Type B pancreatic cell (in vitro differentiated cells): Measurements from ENCODE around the gene GPA33. TPM values are rescaled to one million over a fixed set of nuclear protein-coding genes. Genes with fewer than 3 reads are reported as not detected.

ENCODE experiments used
- DNase-seq: peaks from one replicate; pipeline ENCODE4 v3.0.0; 2021; ENCODE audit warnings: mixed read lengths; ENCODE audit not compliant: unreplicated experiment; ENCODE audit errors: extremely low spot score
- H3K27ac Mint-ChIP-seq: 2 replicates; pipeline ENCODE4 v1.8.0; 2021; ENCODE audit warnings: mild to moderate bottlenecking, mixed read lengths
- H3K27me3 Mint-ChIP-seq: 2 replicates; pipeline ENCODE4 v1.8.0; 2021; ENCODE audit warnings: mixed read lengths
- H3K36me3 Mint-ChIP-seq: 2 replicates; pipeline ENCODE4 v1.8.0; 2021; ENCODE audit warnings: mixed read lengths
- H3K4me1 Mint-ChIP-seq: one replicate; pipeline ENCODE4 v1.8.0; 2021; ENCODE audit warnings: mixed read lengths; ENCODE audit not compliant: unreplicated experiment
- H3K4me3 Mint-ChIP-seq: 2 replicates; pipeline ENCODE4 v1.8.0; 2021; ENCODE audit warnings: mild to moderate bottlenecking, mixed read lengths
- H3K9me3 Mint-ChIP-seq: 2 replicates; pipeline ENCODE4 v1.8.0; 2021; ENCODE audit warnings: mixed read lengths
- CTCF ChIP-seq: fragments of 200-600 bp; sonication (generic); conservative IDR thresholded peaks from 2 replicates; pipeline ENCODE4 v1.5.0; 2021; ENCODE audit warnings: antibody characterized with exemption, mild to moderate bottlenecking
- total RNA-seq: library from RNA; stranded (reverse); gene quantifications from 2 replicates; pipeline ENCODE4 v1.2.1, GENCODE V29; 2021; ENCODE audit warnings: low replicate concordance

The GPA33 gene
- total RNA-seq, 1 donor from 2014 or later: 0.68 TPM

- H3K9me3 Mint-ChIP-seq: no peaks in the 10 kb centered on the region
- TF ChIP-seq CTCF: peak; percentile 73
- H3K36me3 Mint-ChIP-seq: no peaks in the 10 kb centered on the region
Observed at GRCh38 chr1:167057241-167057688, 32.9 kb downstream of the GPA33 start.

GRCh38 chr1:167056529-167057231, 33.5 kb downstream of the GPA33 start:
- Mint-ChIP-seq H3K27ac (no peak overlapping the region), H3K9me3 (no peaks in the 10 kb centered on the region)

More at GRCh38 chr1:167057241-167057688, 32.9 kb downstream of the GPA33 start:
- peaks cover 12% of the 10 kb centered on the region for H3K27me3 Mint-ChIP-seq
- no peak overlapping the region for H3K27ac Mint-ChIP-seq
- DNase-seq: no peak
- no peak overlapping the region for H3K4me3 Mint-ChIP-seq
- peaks cover 11% of the 10 kb centered on the region for H3K4me1 Mint-ChIP-seq

GRCh38 chr1:167054946-167055630, 35.1 kb downstream of the GPA33 start:
- H3K27me3 Mint-ChIP-seq: peaks cover 7% of the 10 kb centered on the region
- TF ChIP-seq CTCF: no peak
- no peak overlapping the region for H3K4me3 Mint-ChIP-seq
- peaks cover 11% of the 10 kb centered on the region for H3K4me1 Mint-ChIP-seq
- H3K9me3 Mint-ChIP-seq: no peaks in the 10 kb centered on the region
- DNase-seq: no peak
- H3K27ac Mint-ChIP-seq: no peak overlapping the region
- no peaks in the 10 kb centered on the region for H3K36me3 Mint-ChIP-seq

More at GRCh38 chr1:167056529-167057231, 33.5 kb downstream of the GPA33 start:
- no peak overlapping the region for H3K4me3 Mint-ChIP-seq
- DNase-seq: no peak
- no peaks in the 10 kb centered on the region for H3K36me3 Mint-ChIP-seq
- no peak for TF ChIP-seq CTCF
- H3K4me1 Mint-ChIP-seq: peaks cover 11% of the 10 kb centered on the region
- H3K27me3 Mint-ChIP-seq: peaks cover 12% of the 10 kb centered on the region

GRCh38 chr1:167054531-167054930, 35.6 kb downstream of the GPA33 start:
- Mint-ChIP-seq H3K27ac (no peak overlapping the region), H3K4me3 (no peak overlapping the region), H3K27me3 (peaks cover 10% of the 10 kb centered on the region), H3K9me3 (no peaks in the 10 kb centered on the region), H3K36me3 (no peaks in the 10 kb centered on the region), H3K4me1 (peaks cover 10% of the 10 kb centered on the region)
- TF ChIP-seq CTCF: no peak
- DNase-seq: no peak

GRCh38 chr1:167052389-167052788, 37.8 kb downstream of the GPA33 start:
- H3K4me3 Mint-ChIP-seq: no peak overlapping the region
- no peaks in the 10 kb centered on the region for H3K9me3 Mint-ChIP-seq
- H3K27me3 Mint-ChIP-seq: peaks cover 7% of the 10 kb centered on the region
- no peak overlapping the region for H3K27ac Mint-ChIP-seq
- DNase-seq: no peak
- H3K4me1 Mint-ChIP-seq: no peaks in the 10 kb centered on the region
- TF ChIP-seq CTCF: peak; percentile 71
- no peaks in the 10 kb centered on the region for H3K36me3 Mint-ChIP-seq
